ENCODE results near the gene ADAMTSL3.

DNA sequence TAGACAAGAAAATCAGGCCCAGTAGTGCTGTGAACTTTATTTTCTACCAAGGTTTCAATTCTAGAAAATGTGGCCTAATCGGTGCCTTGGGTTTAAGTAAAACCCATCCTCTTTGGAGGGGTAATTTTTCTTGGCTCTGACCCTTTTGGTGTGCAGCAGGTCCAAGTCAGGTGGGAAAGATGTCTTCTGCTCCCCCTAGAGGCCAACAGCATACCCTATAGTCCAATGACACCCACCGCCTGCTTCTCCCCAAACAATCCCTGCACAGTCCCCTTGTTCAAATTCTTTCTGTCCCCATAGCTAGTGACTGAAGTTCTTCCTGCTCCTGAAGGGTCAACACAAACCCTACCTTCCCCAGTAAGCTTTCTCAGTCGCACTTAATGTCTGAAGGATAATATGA, 319.9 kb downstream of the ADAMTSL3 start:
- TF ChIP-seq, protein P1, sequence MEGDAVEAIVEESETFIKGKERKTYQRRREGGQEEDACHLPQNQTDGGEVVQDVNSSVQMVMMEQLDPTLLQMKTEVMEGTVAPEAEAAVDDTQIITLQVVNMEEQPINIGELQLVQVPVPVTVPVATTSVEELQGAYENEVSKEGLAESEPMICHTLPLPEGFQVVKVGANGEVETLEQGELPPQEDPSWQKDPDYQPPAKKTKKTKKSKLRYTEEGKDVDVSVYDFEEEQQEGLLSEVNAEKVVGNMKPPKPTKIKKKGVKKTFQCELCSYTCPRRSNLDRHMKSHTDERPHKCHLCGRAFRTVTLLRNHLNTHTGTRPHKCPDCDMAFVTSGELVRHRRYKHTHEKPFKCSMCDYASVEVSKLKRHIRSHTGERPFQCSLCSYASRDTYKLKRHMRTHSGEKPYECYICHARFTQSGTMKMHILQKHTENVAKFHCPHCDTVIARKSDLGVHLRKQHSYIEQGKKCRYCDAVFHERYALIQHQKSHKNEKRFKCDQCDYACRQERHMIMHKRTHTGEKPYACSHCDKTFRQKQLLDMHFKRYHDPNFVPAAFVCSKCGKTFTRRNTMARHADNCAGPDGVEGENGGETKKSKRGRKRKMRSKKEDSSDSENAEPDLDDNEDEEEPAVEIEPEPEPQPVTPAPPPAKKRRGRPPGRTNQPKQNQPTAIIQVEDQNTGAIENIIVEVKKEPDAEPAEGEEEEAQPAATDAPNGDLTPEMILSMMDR (IDR thresholded peaks at IDR 0.05): no peak
- no peak for TF ChIP-seq POLR2A (IDR thresholded peaks at IDR 0.05)
- no peak for TF ChIP-seq EP300 (IDR thresholded peaks at IDR 0.05)

All from suprapubic skin (tissue), 3 donors.